Measurements from ENCODE around the gene LYST.

The LYST gene

GRCh38 chr1:235844776-235845175 lies 21.9 kb downstream of the LYST start:
- Histone ChIP-seq H3K4me3 (replicated peaks; ENCODE audit: low read depth, low read length) (no peak overlapping the region), H3K36me3 (ENCODE audit: control insufficient read depth, insufficient read depth, low read length) (no peaks in the 10 kb centered on the region), H3K27me3 (replicated peaks; ENCODE audit: control insufficient read depth, insufficient read depth, low read length) (no peaks in the 10 kb centered on the region)
- TF ChIP-seq, protein P1, sequence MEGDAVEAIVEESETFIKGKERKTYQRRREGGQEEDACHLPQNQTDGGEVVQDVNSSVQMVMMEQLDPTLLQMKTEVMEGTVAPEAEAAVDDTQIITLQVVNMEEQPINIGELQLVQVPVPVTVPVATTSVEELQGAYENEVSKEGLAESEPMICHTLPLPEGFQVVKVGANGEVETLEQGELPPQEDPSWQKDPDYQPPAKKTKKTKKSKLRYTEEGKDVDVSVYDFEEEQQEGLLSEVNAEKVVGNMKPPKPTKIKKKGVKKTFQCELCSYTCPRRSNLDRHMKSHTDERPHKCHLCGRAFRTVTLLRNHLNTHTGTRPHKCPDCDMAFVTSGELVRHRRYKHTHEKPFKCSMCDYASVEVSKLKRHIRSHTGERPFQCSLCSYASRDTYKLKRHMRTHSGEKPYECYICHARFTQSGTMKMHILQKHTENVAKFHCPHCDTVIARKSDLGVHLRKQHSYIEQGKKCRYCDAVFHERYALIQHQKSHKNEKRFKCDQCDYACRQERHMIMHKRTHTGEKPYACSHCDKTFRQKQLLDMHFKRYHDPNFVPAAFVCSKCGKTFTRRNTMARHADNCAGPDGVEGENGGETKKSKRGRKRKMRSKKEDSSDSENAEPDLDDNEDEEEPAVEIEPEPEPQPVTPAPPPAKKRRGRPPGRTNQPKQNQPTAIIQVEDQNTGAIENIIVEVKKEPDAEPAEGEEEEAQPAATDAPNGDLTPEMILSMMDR (IDR thresholded peaks at IDR 0.05; ENCODE audit: insufficient read depth, low read length, poor library complexity, severe bottlenecking) = no peak
- no peak for DNase-seq (ENCODE audit: extremely low read depth, insufficient read length)

DNA sequence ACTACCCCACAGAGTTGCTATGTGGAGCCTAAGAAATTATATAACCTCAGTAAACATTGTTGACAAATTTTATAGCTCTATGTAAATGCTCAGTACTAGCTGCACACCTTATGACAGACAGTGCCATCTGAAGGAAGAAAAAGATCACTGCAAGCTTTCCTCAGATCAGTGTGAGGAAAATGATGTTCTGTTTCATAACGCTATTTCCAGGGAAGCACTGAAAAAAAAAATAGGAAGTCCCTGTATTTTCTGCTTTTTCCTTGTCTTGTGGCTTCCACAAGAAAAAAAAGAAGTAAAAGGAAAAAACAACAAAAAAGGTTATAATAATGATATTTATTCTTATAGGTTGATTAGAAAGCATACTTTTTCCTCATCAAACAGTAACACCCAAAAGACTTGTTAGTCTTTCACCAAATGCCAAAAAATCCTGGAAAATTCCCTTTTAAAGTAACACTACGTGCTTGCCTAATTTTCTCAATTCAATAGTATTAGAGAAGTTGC lies 23.2 kb downstream of the LYST start:
- Histone ChIP-seq H3K4me3 (replicated peaks; ENCODE audit: low read depth, low read length) (no peak overlapping the region), H3K27me3 (replicated peaks; ENCODE audit: control insufficient read depth, insufficient read depth, low read length) (no peaks in the 10 kb centered on the region), H3K36me3 (ENCODE audit: control insufficient read depth, insufficient read depth, low read length) (no peaks in the 10 kb centered on the region)
- TF ChIP-seq, protein P1 (IDR thresholded peaks at IDR 0.05; ENCODE audit: insufficient read depth, low read length, poor library complexity, severe bottlenecking) = peak; percentile 59
- no peak for DNase-seq (ENCODE audit: extremely low read depth, insufficient read length)

GRCh38 chr1:235841938-235842545 lies 24.7 kb downstream of the LYST start:
- Histone ChIP-seq H3K27me3 (replicated peaks; ENCODE audit: control insufficient read depth, insufficient read depth, low read length) (no peaks in the 10 kb centered on the region), H3K36me3 (ENCODE audit: control insufficient read depth, insufficient read depth, low read length) (no peaks in the 10 kb centered on the region), H3K4me3 (replicated peaks; ENCODE audit: low read depth, low read length) (no peak overlapping the region)
- no peak for DNase-seq (ENCODE audit: extremely low read depth, insufficient read length)
- TF ChIP-seq, protein P1 (IDR thresholded peaks at IDR 0.05; ENCODE audit: insufficient read depth, low read length, poor library complexity, severe bottlenecking) = no peak

GRCh38 chr1:235838021-235838420 lies 28.7 kb downstream of the LYST start:
- TF ChIP-seq, protein P1 (IDR thresholded peaks at IDR 0.05; ENCODE audit: insufficient read depth, low read length, poor library complexity, severe bottlenecking) = no peak
- no peak for DNase-seq (ENCODE audit: extremely low read depth, insufficient read length)
- Histone ChIP-seq H3K27me3 (replicated peaks; ENCODE audit: control insufficient read depth, insufficient read depth, low read length) (no peaks in the 10 kb centered on the region), H3K4me3 (replicated peaks; ENCODE audit: low read depth, low read length) (no peak overlapping the region), H3K36me3 (ENCODE audit: control insufficient read depth, insufficient read depth, low read length) (no peaks in the 10 kb centered on the region)

DNA sequence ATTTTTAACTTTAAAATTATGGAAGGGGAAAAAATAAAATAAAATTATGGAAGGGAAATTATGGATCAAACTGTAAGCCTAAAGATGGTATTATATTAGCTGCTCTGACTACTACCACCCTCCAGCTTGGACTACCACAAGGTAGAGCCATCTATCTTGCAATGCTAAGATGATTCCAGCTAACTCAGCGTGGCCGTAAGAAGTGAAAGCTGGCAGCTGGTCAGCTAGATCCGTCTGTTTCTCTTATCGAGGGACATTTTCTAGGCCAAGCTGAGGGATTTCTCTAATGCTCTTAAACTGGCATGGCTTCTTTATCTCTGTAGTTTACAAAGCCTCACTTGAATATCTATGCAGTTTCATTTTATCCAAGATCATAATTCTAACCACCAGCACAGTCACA lies 31.5 kb downstream of the LYST start:
- H3K27me3 ChIP-seq (replicated peaks; ENCODE audit: control insufficient read depth, insufficient read depth, low read length) = no peaks in the 10 kb centered on the region
- no peaks in the 10 kb centered on the region for H3K36me3 ChIP-seq (ENCODE audit: control insufficient read depth, insufficient read depth, low read length)
- no peak overlapping the region for H3K4me3 ChIP-seq (replicated peaks; ENCODE audit: low read depth, low read length)
- DNase-seq (ENCODE audit: extremely low read depth, insufficient read length) = no peak
- TF ChIP-seq, protein P1 (IDR thresholded peaks at IDR 0.05; ENCODE audit: insufficient read depth, low read length, poor library complexity, severe bottlenecking) = no peak

GRCh38 chr1:235834620-235835019 lies 32.1 kb downstream of the LYST start:
- Histone ChIP-seq H3K27me3 (replicated peaks; ENCODE audit: control insufficient read depth, insufficient read depth, low read length) (no peaks in the 10 kb centered on the region), H3K36me3 (ENCODE audit: control insufficient read depth, insufficient read depth, low read length) (no peaks in the 10 kb centered on the region), H3K4me3 (replicated peaks; ENCODE audit: low read depth, low read length) (no peak overlapping the region)
- TF ChIP-seq, protein P1 (IDR thresholded peaks at IDR 0.05; ENCODE audit: insufficient read depth, low read length, poor library complexity, severe bottlenecking) = no peak
- no peak for DNase-seq (ENCODE audit: extremely low read depth, insufficient read length)
